Endothelial cell of umbilical vein (primary cell): Measurements from ENCODE around the gene SERPINA3. TPM values are rescaled to one million over a fixed set of nuclear protein-coding genes. Genes with fewer than 3 reads are reported as not detected.

Experiments
- BruUV-seq: library from RNA; stranded (reverse); fragments of 400-500 nt; replicated peaks from 2 replicates; lab custom pipeline; 2021; lab: Mats Ljungman, UMichigan
- CTCF ChIA-PET: fragments of 300-600, 350-600 bp; sonication (Branson Sonifier 250); formaldehyde crosslinking; loops from one replicate; lab custom pipeline; 2021; ENCODE audit warnings: antibody characterized with exemption, inconsistent platforms; lab: Charles Lee
- POLR2A ChIA-PET: fragments of 300-600, 350-600 bp; sonication (Branson Sonifier 250); formaldehyde crosslinking; loops from one replicate; lab custom pipeline; 2021; ENCODE audit warnings: antibody characterized with exemption, inconsistent platforms; lab: Charles Lee
- DNase-seq: peaks from one replicate; pipeline ENCODE4 v3.0.0-alpha.2; 2011; ENCODE audit warnings: low read depth, low spot score
- FAIRE-seq: peaks from 2 replicates; lab custom pipeline; 2011; peaks lifted over from hg19 to GRCh38; lab: Jason Lieb, UNC
- H2AFZ ChIP-seq: 2 replicates; pipeline ENCODE4 v1.6.0; 2012; ENCODE audit warnings: low read depth, low read length, control low read depth, inconsistent platforms
- H3K27ac ChIP-seq: 2 replicates; pipeline ENCODE4 v1.5.1; 2011; ENCODE audit warnings: low read depth, mild to moderate bottlenecking, control low read depth, low read length, moderate library complexity; ENCODE audit not compliant: insufficient read depth
- H3K27me3 ChIP-seq, 2 experiments: 2 replicates each; pipeline versions ENCODE4 v1.6.0 to v1.6.1; 2011; ENCODE audit warnings: low read length in 2 of 2, mixed read lengths in 1 of 2; ENCODE audit not compliant: control insufficient read depth in 2 of 2, insufficient read depth in 2 of 2
- H3K36me3 ChIP-seq, 2 experiments: 2 replicates in 1 of 2; 3 replicates in 1 of 2; pipeline ENCODE4 v1.5.1; 2011; ENCODE audit warnings: low read length in 2 of 2, mild to moderate bottlenecking in 1 of 2, moderate library complexity in 1 of 2; ENCODE audit not compliant: control insufficient read depth in 2 of 2, insufficient read depth in 2 of 2; ENCODE audit errors: extremely low read depth in 1 of 2
- H3K4me1 ChIP-seq: 3 replicates; pipeline ENCODE4 v1.5.1; 2011; ENCODE audit warnings: mild to moderate bottlenecking, low read length; ENCODE audit not compliant: control insufficient read depth, insufficient read depth; ENCODE audit errors: extremely low read depth
- H3K4me2 ChIP-seq: 2 replicates; pipeline ENCODE4 v1.6.1; 2011; ENCODE audit warnings: low read length, control low read depth, mixed read lengths; ENCODE audit not compliant: insufficient read depth
- H3K4me3 ChIP-seq, 3 experiments: fragments of 200-600 bp in 1 of 3; sonication (generic), shearing (Covaris generic) in 1 of 3; replicated peaks in 1 of 3; 2 replicates each; pipeline ENCODE4 v1.5.1; 2011 to 2016; ENCODE audit warnings: control low read depth in 3 of 3, low read length in 3 of 3, mild to moderate bottlenecking in 2 of 3, inconsistent platforms in 1 of 3, low read depth in 1 of 3, moderate library complexity in 1 of 3; ENCODE audit not compliant: insufficient read depth in 1 of 3
- H3K79me2 ChIP-seq: 2 replicates; pipeline ENCODE4 v1.6.0; 2012; ENCODE audit warnings: low read length, inconsistent platforms; ENCODE audit not compliant: control insufficient read depth, insufficient read depth
- H3K9ac ChIP-seq: replicated peaks from 2 replicates; pipeline ENCODE3; 2011; ENCODE audit warnings: low read length, control low read depth; ENCODE audit not compliant: insufficient read depth; ENCODE audit errors: extremely low read depth
- H3K9me1 ChIP-seq: replicated peaks from 3 replicates; pipeline ENCODE4 v1.6.0; 2011; ENCODE audit warnings: mild to moderate bottlenecking, low read length; ENCODE audit not compliant: control insufficient read depth, insufficient read depth; ENCODE audit errors: extremely low read depth
- H3K9me3 ChIP-seq: replicated peaks from 2 replicates; pipeline ENCODE4 v1.5.1; 2012; ENCODE audit warnings: low read length, inconsistent platforms; ENCODE audit not compliant: control insufficient read depth, insufficient read depth
- H4K20me1 ChIP-seq: replicated peaks from 2 replicates; pipeline ENCODE3; 2011; ENCODE audit warnings: mild to moderate bottlenecking, low read length; ENCODE audit not compliant: control insufficient read depth, insufficient read depth; ENCODE audit errors: extremely low read depth
- EZH2 ChIP-seq: IDR thresholded peaks from 2 replicates; pipeline ENCODE4 v1.6.1; 2012; ENCODE audit warnings: borderline replicate concordance, low read depth, mild to moderate bottlenecking, moderate library complexity, low read length, inconsistent platforms; ENCODE audit not compliant: severe bottlenecking
- FOS ChIP-seq: IDR thresholded peaks from 2 replicates; pipeline ENCODE4 v1.6.1; 2011; ENCODE audit warnings: mild to moderate bottlenecking, low read length, moderate library complexity, borderline replicate concordance; ENCODE audit not compliant: insufficient read depth
- GATA2 ChIP-seq: IDR thresholded peaks from 2 replicates; pipeline ENCODE4 v1.7.0; 2011; ENCODE audit warnings: low read depth, mild to moderate bottlenecking, moderate library complexity, mixed read lengths, low read length; ENCODE audit not compliant: insufficient read length, insufficient read depth
- JUN ChIP-seq: IDR thresholded peaks from 2 replicates; pipeline ENCODE4 v1.6.1; 2011; ENCODE audit warnings: borderline replicate concordance, low read depth; ENCODE audit not compliant: insufficient read length, insufficient read depth
- MYC ChIP-seq: IDR thresholded peaks from one replicate; pipeline ENCODE4 v1.6.1; 2011; ENCODE audit warnings: mild to moderate bottlenecking, low read depth, low read length
- POLR2A ChIP-seq: IDR thresholded peaks from 2 replicates; pipeline ENCODE4 v1.6.1; 2012; ENCODE audit warnings: low read depth, mild to moderate bottlenecking, control low read depth, low read length
- POLR2AphosphoS5 ChIP-seq: IDR thresholded peaks from 2 replicates; pipeline ENCODE4 v1.6.1; 2012; ENCODE audit warnings: low read depth, mild to moderate bottlenecking, control low read depth, low read length, moderate library complexity; ENCODE audit not compliant: insufficient read depth
- dilution Hi-C: fragments of 300-500 bp; cut with MboI; formaldehyde crosslinking; loops from one replicate; pipeline ENCODE4 v1.15.0; 2019; ENCODE audit warnings: low sequenced_read_pairs; ENCODE audit not compliant: extremely low pct_ligation_motif_present
- intact Hi-C: fragments of 100-400 bp; cut with micrococcal nuclease; formaldehyde crosslinking; loops from one replicate; pipeline ENCODE4 v1.10.0; 2022
- polyA plus RNA-seq, 4 experiments: library from polyadenylated mRNA; depleted of rRNA in 3 of 4; stranded (reverse) in 3 of 4; unstranded in 1 of 4; fragments of >200 nt; gene quantifications; 2 replicates each; pipeline versions ENCODE4 v1.2.1 to v1.2.3, GENCODE V29; 2011 to 2012; ENCODE audit warnings: missing spikeins in 1 of 4
- total RNA-seq: library from RNA; stranded (reverse); gene quantifications from 2 replicates; pipeline ENCODE4 v1.2.3, GENCODE V29; 2021
- TF ChIP-seq, protein P1 (sequence below): IDR thresholded peaks from 2 replicates; pipeline ENCODE4 v1.6.1; 2011; ENCODE audit not compliant: insufficient read depth, insufficient read length
- TF ChIP-seq, protein P2 (sequence below), 2 donors: IDR thresholded peaks; 1 replicate in 1 of 2; 2 replicates in 1 of 2; pipeline ENCODE4 v1.5.1; 2011; ENCODE audit warnings: low read length in 2 of 2, mild to moderate bottlenecking in 2 of 2, moderate library complexity in 2 of 2, control low read depth in 1 of 2, inconsistent platforms in 1 of 2, low read depth in 1 of 2; ENCODE audit not compliant: insufficient read depth in 1 of 2; ENCODE audit errors: extremely low read depth in 1 of 2

SERPINA3 gene
- total and polyA plus RNA-seq, 2 donors (not counting 3 experiments of a cell fraction or from before 2014, with no cell fraction given), result not detected

DNA sequence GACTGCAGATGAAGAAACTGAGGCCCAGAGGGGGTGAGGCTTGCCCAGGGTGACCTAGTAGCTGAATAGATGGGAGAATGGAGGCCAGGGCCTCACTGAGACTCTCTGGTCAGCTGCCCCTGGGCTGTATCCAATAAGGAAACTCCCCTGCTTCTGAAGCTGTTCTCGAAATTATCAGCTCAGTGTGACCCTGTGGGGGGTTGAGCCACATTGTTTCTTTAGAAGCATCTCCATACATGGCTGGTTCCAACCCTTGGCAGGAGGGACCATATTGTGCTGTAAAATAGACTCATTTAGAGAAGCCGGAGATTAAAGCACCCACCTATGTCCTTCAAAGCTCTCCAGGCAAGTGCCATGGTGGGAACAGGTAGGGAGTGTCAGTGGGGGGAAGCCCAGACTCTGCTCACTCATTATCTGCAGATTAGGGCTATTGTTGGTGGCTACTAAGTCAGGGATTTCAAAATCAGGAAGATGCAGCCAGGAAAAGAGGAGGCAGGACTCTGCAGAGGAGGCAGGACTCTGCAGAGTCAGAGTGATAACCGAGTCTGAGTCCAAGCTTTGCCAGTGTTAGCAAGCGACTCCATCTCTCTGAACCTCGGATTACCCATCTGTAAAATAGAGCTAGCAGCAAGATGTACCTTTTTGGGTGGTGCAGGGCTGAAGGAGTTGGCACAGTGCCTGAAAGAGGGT is 27.5 kb upstream of the SERPINA3 start:
- H3K27me3 ChIP-seq, result no peaks in the 10 kb centered on the region
- DNase-seq (no peak), FAIRE-seq (no peak)
- H2AFZ ChIP-seq, result no peak overlapping the region
- H3K27ac ChIP-seq, result no peak overlapping the region
- dilution Hi-C loops (no loop called here), intact Hi-C loops (no loop called here)
- TF ChIP-seq FOS (no peak), POLR2AphosphoS5 (no peak), GATA2 (no peak), JUN (no peak), EZH2 (no peak), MYC (no peak), POLR2A (no peak)
- TF ChIP-seq, protein P1, sequence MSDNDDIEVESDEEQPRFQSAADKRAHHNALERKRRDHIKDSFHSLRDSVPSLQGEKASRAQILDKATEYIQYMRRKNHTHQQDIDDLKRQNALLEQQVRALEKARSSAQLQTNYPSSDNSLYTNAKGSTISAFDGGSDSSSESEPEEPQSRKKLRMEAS, result no peak
- TF ChIP-seq, protein P2, sequence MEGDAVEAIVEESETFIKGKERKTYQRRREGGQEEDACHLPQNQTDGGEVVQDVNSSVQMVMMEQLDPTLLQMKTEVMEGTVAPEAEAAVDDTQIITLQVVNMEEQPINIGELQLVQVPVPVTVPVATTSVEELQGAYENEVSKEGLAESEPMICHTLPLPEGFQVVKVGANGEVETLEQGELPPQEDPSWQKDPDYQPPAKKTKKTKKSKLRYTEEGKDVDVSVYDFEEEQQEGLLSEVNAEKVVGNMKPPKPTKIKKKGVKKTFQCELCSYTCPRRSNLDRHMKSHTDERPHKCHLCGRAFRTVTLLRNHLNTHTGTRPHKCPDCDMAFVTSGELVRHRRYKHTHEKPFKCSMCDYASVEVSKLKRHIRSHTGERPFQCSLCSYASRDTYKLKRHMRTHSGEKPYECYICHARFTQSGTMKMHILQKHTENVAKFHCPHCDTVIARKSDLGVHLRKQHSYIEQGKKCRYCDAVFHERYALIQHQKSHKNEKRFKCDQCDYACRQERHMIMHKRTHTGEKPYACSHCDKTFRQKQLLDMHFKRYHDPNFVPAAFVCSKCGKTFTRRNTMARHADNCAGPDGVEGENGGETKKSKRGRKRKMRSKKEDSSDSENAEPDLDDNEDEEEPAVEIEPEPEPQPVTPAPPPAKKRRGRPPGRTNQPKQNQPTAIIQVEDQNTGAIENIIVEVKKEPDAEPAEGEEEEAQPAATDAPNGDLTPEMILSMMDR (IDR thresholded peaks at IDR 0.05; ENCODE audit: extremely low read depth in 1 of 2, insufficient read depth in 1 of 2, low read depth in 1 of 2, low read length in 2 of 2), result no peak
- ChIA-PET CTCF (interaction anchor here (1.8 kb wide), 1 partner anchor 36 kb away, joined by 7 read pairs; no protein-coding TSS in a partner anchor), POLR2A (interaction anchor here (0.7 kb wide), 1 partner anchor 14 kb away, joined by 4 read pairs; no protein-coding TSS in a partner anchor)
- BruUV-seq, result no TSS peak
- no peaks in the 10 kb centered on the region for H3K4me1 ChIP-seq
- no peaks in the 10 kb centered on the region for H3K9me1 ChIP-seq
- H3K36me3 ChIP-seq, result no peaks in the 10 kb centered on the region
- H3K79me2 ChIP-seq, result no peaks in the 10 kb centered on the region
- H3K4me2 ChIP-seq, result no peak overlapping the region
- H4K20me1 ChIP-seq, result no peaks in the 10 kb centered on the region
- no peak overlapping the region for H3K9ac ChIP-seq
- H3K9me3 ChIP-seq, result no peaks in the 10 kb centered on the region
- H3K4me3 ChIP-seq, result no peak overlapping the region
